Endometrial microvascular endothelial cells (primary cell): ENCODE results near the gene CHST3. TPM values are rescaled to one million over a fixed set of nuclear protein-coding genes. Genes with fewer than 3 reads are reported as not detected.
"Not testable (repeated sequence)": the region's sequence is repeated elsewhere in the genome, so short reads cannot be mapped to it uniquely, and the experiment has no call there.

ENCODE experiments used
- in situ Hi-C: cut with HindIII; loops from 2 replicates; pipeline ENCODE4 v1.10.0; 2017; ENCODE audit warnings: low sequenced_read_pairs, low pct_unique_long_range_greater_than_20kb; ENCODE audit errors: inconsistent ontology term
- total RNA-seq: library from RNA; depleted of rRNA; stranded (reverse); fragments of >200 nt; gene quantifications from one replicate; pipeline ENCODE4 v1.2.3, GENCODE V29; 2015; ENCODE audit errors: inconsistent ontology term

The CHST3 gene
- total RNA-seq, 1 donor from 2014 or later = 6.8 TPM

- in situ Hi-C loops = no loop called here
Observed at GRCh38 chr10:71946700-71947099, 17.5 kb upstream of the CHST3 start.

GRCh38 chr10:71948496-71949067, 15.6 kb upstream of the CHST3 start:
- in situ Hi-C loops = no loop called here

GRCh38 chr10:71950683-71951082, 13.5 kb upstream of the CHST3 start:
- in situ Hi-C loops = no loop called here

GRCh38 chr10:71952745-71953144, 11.4 kb upstream of the CHST3 start:
- in situ Hi-C loops = no loop called here

- in situ Hi-C loops = no loop called here
Observed at GRCh38 chr10:71957546-71958275, 6.5 kb upstream of the CHST3 start.

- in situ Hi-C loops = no loop called here
Observed at GRCh38 chr10:71959526-71959925, 4.7 kb upstream of the CHST3 start.

GRCh38 chr10:71961831-71962230, 2.4 kb upstream of the CHST3 start:
- in situ Hi-C loops = no loop called here

- in situ Hi-C loops = no loop called here
Observed at GRCh38 chr10:71962901-71963300, 1.3 kb upstream of the CHST3 start.

- in situ Hi-C loops = no loop called here
Observed at GRCh38 chr10:71963351-71964097, 671 bp upstream of the CHST3 start.

- in situ Hi-C loops = no loop called here
Observed at GRCh38 chr10:71964743-71965515, 734 bp downstream of the CHST3 start.

GRCh38 chr10:71965623-71966022, 1.4 kb downstream of the CHST3 start:
- in situ Hi-C loops = no loop called here

- in situ Hi-C loops = no loop called here
Observed at GRCh38 chr10:71966046-71967004, 2.1 kb downstream of the CHST3 start.

- in situ Hi-C loops = not testable (repeated sequence)
Observed at GRCh38 chr10:71967958-71968357, 3.8 kb downstream of the CHST3 start.

- in situ Hi-C loops = no loop called here
Observed at GRCh38 chr10:71968553-71969474, 4.6 kb downstream of the CHST3 start.

GRCh38 chr10:71969929-71970328, 5.7 kb downstream of the CHST3 start:
- in situ Hi-C loops = no loop called here

- in situ Hi-C loops = no loop called here
Observed at GRCh38 chr10:71970331-71970730, 6.1 kb downstream of the CHST3 start.

- in situ Hi-C loops = no loop called here
Observed at GRCh38 chr10:71970869-71971268, 6.7 kb downstream of the CHST3 start.
